SW 1271 (cell line): ENCODE results near the gene ADAMTSL5.
A peak's percentile ranks its signal among the peaks of the same experiment; 100 is the strongest.
"Not testable (repeated sequence)": the region's sequence is repeated elsewhere in the genome, so short reads cannot be mapped to it uniquely, and the experiment has no call there.

ENCODE experiments used
- DNase-seq, 2 experiments: peaks; one replicate each; lab custom pipeline; 2025; lab: John Stamatoyannopoulos, UW

ADAMTSL5 gene

GRCh38 chr19:1529430-1529816 is 16.6 kb upstream of the ADAMTSL5 start:
- no peak for DNase-seq

GRCh38 chr19:1528596-1529429 is 16.0 kb upstream of the ADAMTSL5 start:
- DNase-seq: no peak

- DNase-seq: no peak
Measured at GRCh38 chr19:1527650-1528309, 15.0 kb upstream of the ADAMTSL5 start.

GRCh38 chr19:1526979-1527649 is 14.3 kb upstream of the ADAMTSL5 start:
- no peak for DNase-seq

GRCh38 chr19:1526066-1526778 is 13.4 kb upstream of the ADAMTSL5 start:
- no peak for DNase-seq

GRCh38 chr19:1525343-1525742 is 12.5 kb upstream of the ADAMTSL5 start:
- no peak for DNase-seq

GRCh38 chr19:1524972-1525325 is 12.1 kb upstream of the ADAMTSL5 start:
- no peak for DNase-seq

GRCh38 chr19:1524287-1524971 is 11.6 kb upstream of the ADAMTSL5 start:
- DNase-seq: no peak

GRCh38 chr19:1523412-1524286 is 10.8 kb upstream of the ADAMTSL5 start, which contains the start of gene PLK5:
PLK5 (plus strand) TSS chr19:1524077; CDS start chr19:1526997, 2,920 bp downstream.
- DNase-seq: no peak

GRCh38 chr19:1522838-1523237 is 10.0 kb upstream of the ADAMTSL5 start:
- no peak for DNase-seq

GRCh38 chr19:1522061-1522460 is 9.2 kb upstream of the ADAMTSL5 start:
- no peak for DNase-seq

GRCh38 chr19:1521636-1522035 is 8.8 kb upstream of the ADAMTSL5 start:
- DNase-seq: no peak

GRCh38 chr19:1520203-1520780 is 7.5 kb upstream of the ADAMTSL5 start:
- no peak for DNase-seq

GRCh38 chr19:1519802-1520201 is 7.0 kb upstream of the ADAMTSL5 start:
- DNase-seq: not testable (repeated sequence)

GRCh38 chr19:1518471-1518870 is 5.7 kb upstream of the ADAMTSL5 start:
- no peak for DNase-seq

- no peak for DNase-seq
Measured at GRCh38 chr19:1516395-1516753, 3.6 kb upstream of the ADAMTSL5 start.

- DNase-seq: no peak
Measured at GRCh38 chr19:1514986-1515721, 2.3 kb upstream of the ADAMTSL5 start.

- no peak for DNase-seq
Measured at GRCh38 chr19:1514295-1514661, 1.5 kb upstream of the ADAMTSL5 start.

GRCh38 chr19:1513499-1514294 is 878 bp upstream of the ADAMTSL5 start:
- peak; percentile 14 to 38 for DNase-seq
